K562 (cell line): ENCODE data around the gene IFT52. TPM values are rescaled to one million over a fixed set of nuclear protein-coding genes. Genes with fewer than 3 reads are reported as not detected.
"Not testable (repeated sequence)": the region's sequence is repeated elsewhere in the genome, so short reads cannot be mapped to it uniquely, and the experiment has no call there.

Experiments used
- ATAC-seq: fragments of 200-7000 bp; cut with Tn5 transposase; 3 replicates; pipeline ENCODE4 v1.9.1; 2020; ENCODE audit warnings: moderate library complexity
- BruUV-seq: library from RNA; stranded (reverse); fragments of 400-500 nt; replicated peaks from 2 replicates; lab custom pipeline; 2021; lab: Mats Ljungman, UMichigan
- CTCF ChIA-PET: fragments of 300-600 bp; formaldehyde crosslinking; extraction: SDS; loops from one replicate; lab custom pipeline; 2021; ENCODE audit warnings: low intra/inter-chr PET ratio; lab: Yijun Ruan, JAX
- POLR2A ChIA-PET: fragments of 300-600, 350-650 bp; sonication (Branson Sonifier 250); formaldehyde crosslinking; extraction: SDS; loops from one replicate; lab custom pipeline; 2021; ENCODE audit warnings: antibody characterized with exemption, inconsistent platforms; lab: Yijun Ruan, JAX
- DNase-seq, 4 experiments: peaks; one replicate each; pipeline versions ENCODE4 v3.0.0 to v3.0.0-alpha.2; 2011 to 2018; ENCODE audit warnings: low spot score in 3 of 4, mixed read lengths in 3 of 4; ENCODE audit errors: extremely low read depth in 1 of 4
- FAIRE-seq: peaks from 2 replicates; lab custom pipeline; 2011; peaks lifted over from hg19 to GRCh38; lab: Jason Lieb, UNC
- H2AFZ ChIP-seq: 2 replicates; pipeline ENCODE4 v1.6.0; 2011; ENCODE audit warnings: low read depth, low read length, control low read depth, inconsistent platforms
- H3K27ac ChIP-seq: fragments of 200-600 bp; 3 replicates; pipeline ENCODE4 v1.8.0; 2011; ENCODE audit warnings: low read depth, mild to moderate bottlenecking, control low read depth, inconsistent platforms, low read length, moderate library complexity, mixed read lengths; ENCODE audit errors: extremely low read depth
- H3K27me3 ChIP-seq, 2 experiments: fragments of 300-600 bp in 1 of 2; 2 replicates in 1 of 2; 3 replicates in 1 of 2; pipeline versions ENCODE4 v1.6.0 to v1.8.0; 2011; ENCODE audit warnings: inconsistent platforms in 2 of 2, low read length in 2 of 2, mild to moderate bottlenecking in 1 of 2, mixed read lengths in 1 of 2, moderate library complexity in 1 of 2; ENCODE audit not compliant: control insufficient read depth in 2 of 2, insufficient read depth in 2 of 2
- H3K36me3 ChIP-seq: fragments of 300-600 bp; 3 replicates; pipeline ENCODE4 v1.8.0; 2011; ENCODE audit warnings: mild to moderate bottlenecking, low read length, inconsistent platforms; ENCODE audit not compliant: control insufficient read depth, insufficient read depth
- H3K4me1 ChIP-seq, 2 experiments: fragments of 200-600 bp in 1 of 2; replicated peaks in 1 of 2; 2 replicates in 1 of 2; 3 replicates in 1 of 2; pipeline versions ENCODE4 v1.5.1 to v1.8.0; 2011; ENCODE audit warnings: inconsistent platforms in 2 of 2, low read length in 2 of 2, mild to moderate bottlenecking in 1 of 2, mixed read lengths in 1 of 2, moderate library complexity in 1 of 2; ENCODE audit not compliant: control insufficient read depth in 2 of 2, insufficient read depth in 2 of 2
- H3K4me2 ChIP-seq: 2 replicates; pipeline ENCODE4 v1.6.1; 2011; ENCODE audit warnings: low read length, control low read depth, inconsistent platforms, mixed read lengths; ENCODE audit not compliant: insufficient read depth
- H3K4me3 ChIP-seq: fragments of 200-600 bp; sonication (generic), shearing (Covaris generic); 2 replicates; pipeline ENCODE4 v1.5.1; 2016; ENCODE audit warnings: control low read depth, inconsistent platforms
- H3K79me2 ChIP-seq: fragments of 200-600 bp; 3 replicates; pipeline ENCODE4 v1.8.0; 2011; ENCODE audit warnings: low read length, inconsistent platforms; ENCODE audit not compliant: control insufficient read depth, insufficient read depth
- H3K9ac ChIP-seq, 2 experiments: 2 replicates each; pipeline versions ENCODE4 v1.6.0 to v1.6.1; 2011; ENCODE audit warnings: low read depth in 2 of 2, low read length in 2 of 2, control low read depth in 1 of 2, inconsistent platforms in 1 of 2, mild to moderate bottlenecking in 1 of 2, mixed read lengths in 1 of 2; ENCODE audit not compliant: insufficient read depth in 1 of 2
- H3K9me1 ChIP-seq: one replicate; pipeline ENCODE4 v1.6.0; 2011; ENCODE audit warnings: inconsistent platforms, mild to moderate bottlenecking, low read length, moderate library complexity; ENCODE audit not compliant: control insufficient read depth, insufficient read depth
- H3K9me3 ChIP-seq: replicated peaks from 2 replicates; pipeline ENCODE4 v1.5.1; 2011; ENCODE audit warnings: low read depth, low read length, inconsistent platforms; ENCODE audit not compliant: control insufficient read depth, insufficient read depth
- H4K20me1 ChIP-seq: replicated peaks from 2 replicates; pipeline ENCODE4 v1.6.1; 2011; ENCODE audit warnings: low read length, inconsistent platforms, mixed read lengths; ENCODE audit not compliant: control insufficient read depth, insufficient read depth
- ZKSCAN3 ChIP-seq: fragments of 250-450 bp; sonication (Bioruptor Pico); IDR thresholded peaks from 2 replicates; pipeline ENCODE4 v1.4.0; 2020
- WGBS: fragments of 100-300 bp; shearing (Covaris generic); methylation state at CpG from one replicate; pipeline ENCODE4 v1.1.6; 2016; ENCODE audit warnings: low coverage, mixed read lengths; ENCODE audit not compliant: insufficient coverage; ENCODE audit errors: missing lambda C conversion rate; 5-methylcytosine and 5-hydroxymethylcytosine counted together
- in situ Hi-C: fragments of 300-500 bp; cut with MboI; formaldehyde crosslinking; loops from 4 replicates; pipeline ENCODE4 v1.15.0; 2018; ENCODE audit warnings: inconsistent platforms, mixed read lengths
- intact Hi-C: fragments of 100-400 bp; cut with micrococcal nuclease; formaldehyde crosslinking; loops from 2 replicates; pipeline ENCODE4 v1.14.2; 2022
- polyA plus RNA-seq, 8 experiments: library from polyadenylated mRNA; depleted of rRNA in 4 of 8; stranded (reverse) in 5 of 8; unstranded in 3 of 8; fragments of >200 nt; fragmentation: Nextera tagmentation in 2 of 8; fragmentation: Illumina TruSeq in 1 of 8; extraction: Ambion mirVana in 2 of 8; extraction: Trizol in 1 of 8; gene quantifications; 2 replicates each; pipeline versions ENCODE4 v1.2.1 to v1.2.3, GENCODE V29; 2011 to 2014; ENCODE audit warnings: inconsistent platforms in 1 of 8, missing spikeins in 1 of 8
- total RNA-seq, 7 experiments: library from RNA; depleted of rRNA in 6 of 7; stranded (reverse); fragments of >200 nt in 6 of 7; fragmentation: Illumina TruSeq in 2 of 7; extraction: Trizol in 2 of 7; gene quantifications; 2 replicates each; pipeline versions ENCODE4 v1.2.1 to v1.2.3, GENCODE V29; 2011 to 2021; ENCODE audit warnings: low replicate concordance in 1 of 7

The IFT52 gene
- total and polyA plus RNA-seq, 9 of the 15 experiments (the other 6 are each of a cell fraction or from before 2014, with no cell fraction given), result 11.0 to 31.4 (median 20.4) TPM

GRCh38 chr20:43586641-43587040 is 4.1 kb upstream of the IFT52 start:
- H3K9ac ChIP-seq, result no peak overlapping the region
- H3K27ac ChIP-seq, result no peak overlapping the region
- H3K4me3 ChIP-seq, result no peak overlapping the region
- ChIA-PET POLR2A (interaction anchor here (1.0 to 2.4 kb wide), 3 partner anchors 27 to 129 kb away, joined by 3 to 10 read pairs (median 3); partner anchors contain the start of gene SRSF6), CTCF (no interaction called here)
- no peak for TF ChIP-seq ZKSCAN3
- BruUV-seq, result no TSS peak
- no peak overlapping the region for H2AFZ ChIP-seq
- H3K36me3 ChIP-seq, result no peaks in the 10 kb centered on the region
- peaks cover 6% of the 10 kb centered on the region; the same call in 1 of the 3 replicates for H3K79me2 ChIP-seq
- DNase-seq (no peak), FAIRE-seq (no peak), ATAC-seq (no peak)
- peaks cover 3% of the 10 kb centered on the region; the same call in 1 of the 2 replicates for H3K9me3 ChIP-seq
- no peaks in the 10 kb centered on the region for H3K27me3 ChIP-seq
- H4K20me1 ChIP-seq, result no peaks in the 10 kb centered on the region
- H3K9me1 ChIP-seq, result no peaks in the 10 kb centered on the region
- peaks cover 25 to 26% of the 10 kb centered on the region in 2 experiments for H3K4me1 ChIP-seq
- 75% methylated on average over 6 of the region's 8 CpGs for WGBS
- H3K4me2 ChIP-seq, result no peak overlapping the region
- intact Hi-C loops, result no loop called here
- in situ Hi-C loops, result no loop called here

GRCh38 chr20:43588526-43588925 is 2.2 kb upstream of the IFT52 start:
- H3K36me3 ChIP-seq, H3K4me3 ChIP-seq, H3K4me2 ChIP-seq, BruUV-seq, FAIRE-seq, ATAC-seq, H3K9ac ChIP-seq, H4K20me1 ChIP-seq, H3K79me2 ChIP-seq, H3K9me1 ChIP-seq, in situ Hi-C loops, H3K27me3 ChIP-seq, DNase-seq, CTCF ChIA-PET, H2AFZ ChIP-seq, intact Hi-C loops, H3K27ac ChIP-seq, H3K9me3 ChIP-seq: not testable (repeated sequence)
- H3K4me1 ChIP-seq, result peaks cover 19 to 25% of the 10 kb centered on the region in 2 experiments
- 87% methylated on average over 7 of the region's 10 CpGs for WGBS
- POLR2A ChIA-PET, result interaction anchor here (0.6 to 1.6 kb wide), 4 partner anchors 12 to 484 kb away, joined by 3 to 4 read pairs (median 4); partner anchors contain the start of gene SGK2
